ENCODE results near the gene PDS5B. TPM values are rescaled to one million over a fixed set of nuclear protein-coding genes. Genes with fewer than 3 reads are reported as not detected.

The PDS5B gene
- total and polyA plus RNA-seq, 2 of the 8 experiments (the other 6 are each of a cell fraction or from before 2014, with no cell fraction given) = 5.5 to 54.6 TPM

- no peak for TF ChIP-seq SIN3A (conservative IDR thresholded peaks at IDR 0.05 in 1 of 2, IDR thresholded peaks at IDR 0.05 in 1 of 2; ENCODE audit: low read depth in 1 of 2, low read length in 2 of 2)
Measured at GRCh38 chr13:32674503-32674902, 88.3 kb downstream of the PDS5B start (continued).

Measured in H1 (cell line).